ENCODE measurements around the gene GMDS. TPM values are rescaled to one million over a fixed set of nuclear protein-coding genes. Genes with fewer than 3 reads are reported as not detected.

GMDS gene
- total and polyA plus RNA-seq, 2 donors (not counting 1 experiment from before 2014, with no cell fraction given), result 12.7 to 34.5 TPM

- H2AFZ ChIP-seq (ENCODE audit: low read length), result no peak overlapping the region
- H3K9ac ChIP-seq (ENCODE audit: insufficient read depth, low read length), result no peak overlapping the region
- TF ChIP-seq EZH2 (IDR thresholded peaks at IDR 0.05; ENCODE audit: low read length, missing control alignments) (no peak), CTCF (conservative IDR thresholded peaks at IDR 0.05 in 1 of 2, IDR thresholded peaks at IDR 0.05 in 1 of 2; ENCODE audit: low read depth in 1 of 2, low read length in 2 of 2) (no peak)
- no peaks in the 10 kb centered on the region for H3K9me3 ChIP-seq (ENCODE audit: control insufficient read depth, insufficient read depth, low read depth, low read length)
- no peaks in the 10 kb centered on the region for H3K79me2 ChIP-seq (ENCODE audit: control insufficient read depth, insufficient read depth, low read length)
- H3K4me1 ChIP-seq (ENCODE audit: control insufficient read depth, extremely low read depth, insufficient read depth, low read length), result no peaks in the 10 kb centered on the region
- no peak overlapping the region for H3K4me3 ChIP-seq (replicated peaks in 1 of 4; ENCODE audit: control extremely low read depth in 1 of 4, insufficient read depth in 1 of 4, low read depth in 3 of 4, low read length in 4 of 4)
- no peaks in the 10 kb centered on the region for H3K27me3 ChIP-seq (ENCODE audit: control insufficient read depth, insufficient read depth, low read length)
- H3K4me2 ChIP-seq (ENCODE audit: extremely low read depth, insufficient read depth, low read length), result no peak overlapping the region
- H3K36me3 ChIP-seq (ENCODE audit: control insufficient read depth, insufficient read depth, low read length), result no peaks in the 10 kb centered on the region
- H4K20me1 ChIP-seq (ENCODE audit: control insufficient read depth, extremely low read depth, insufficient read depth, low read length), result no peaks in the 10 kb centered on the region
- peak in 1 of 2 donors; percentile 40 for DNase-seq (ENCODE audit: low read depth in 2 of 2)
- H3K27ac ChIP-seq (ENCODE audit: insufficient read depth, low read length), result no peak overlapping the region
These were observed 515.7 kb downstream of the GMDS start for GRCh38 chr6:1729750-1730140.

- Histone ChIP-seq H3K4me3 (replicated peaks in 1 of 4; ENCODE audit: control extremely low read depth in 1 of 4, insufficient read depth in 1 of 4, low read depth in 3 of 4, low read length in 4 of 4) (no peak overlapping the region), H2AFZ (ENCODE audit: low read length) (no peak overlapping the region), H3K27me3 (ENCODE audit: control insufficient read depth, insufficient read depth, low read length) (no peaks in the 10 kb centered on the region), H3K9me3 (ENCODE audit: control insufficient read depth, insufficient read depth, low read depth, low read length) (no peaks in the 10 kb centered on the region), H3K36me3 (ENCODE audit: control insufficient read depth, insufficient read depth, low read length) (no peaks in the 10 kb centered on the region), H3K79me2 (ENCODE audit: control insufficient read depth, insufficient read depth, low read length) (no peaks in the 10 kb centered on the region), H3K4me1 (ENCODE audit: control insufficient read depth, extremely low read depth, insufficient read depth, low read length) (no peaks in the 10 kb centered on the region), H3K4me2 (ENCODE audit: extremely low read depth, insufficient read depth, low read length) (no peak overlapping the region), H4K20me1 (ENCODE audit: control insufficient read depth, extremely low read depth, insufficient read depth, low read length) (no peaks in the 10 kb centered on the region), H3K9ac (ENCODE audit: insufficient read depth, low read length) (no peak overlapping the region), H3K27ac (ENCODE audit: insufficient read depth, low read length) (no peak overlapping the region)
- no peak for TF ChIP-seq EZH2 (IDR thresholded peaks at IDR 0.05; ENCODE audit: low read length, missing control alignments)
- no peak for TF ChIP-seq CTCF (conservative IDR thresholded peaks at IDR 0.05 in 1 of 2, IDR thresholded peaks at IDR 0.05 in 1 of 2; ENCODE audit: low read depth in 1 of 2, low read length in 2 of 2)
- peak in 1 of 2 donors; percentile 23 for DNase-seq (ENCODE audit: low read depth in 2 of 2)
These were observed 516.2 kb downstream of the GMDS start for GRCh38 chr6:1729133-1729749.

- no peak overlapping the region for H3K4me3 ChIP-seq (replicated peaks in 1 of 4; ENCODE audit: control extremely low read depth in 1 of 4, insufficient read depth in 1 of 4, low read depth in 3 of 4, low read length in 4 of 4)
- H2AFZ ChIP-seq (ENCODE audit: low read length), result no peak overlapping the region
- no peaks in the 10 kb centered on the region for H4K20me1 ChIP-seq (ENCODE audit: control insufficient read depth, extremely low read depth, insufficient read depth, low read length)
- H3K9ac ChIP-seq (ENCODE audit: insufficient read depth, low read length), result no peak overlapping the region
- no peaks in the 10 kb centered on the region for H3K79me2 ChIP-seq (ENCODE audit: control insufficient read depth, insufficient read depth, low read length)
- TF ChIP-seq EZH2 (IDR thresholded peaks at IDR 0.05; ENCODE audit: low read length, missing control alignments), result no peak
- no peak for TF ChIP-seq CTCF (conservative IDR thresholded peaks at IDR 0.05 in 1 of 2, IDR thresholded peaks at IDR 0.05 in 1 of 2; ENCODE audit: low read depth in 1 of 2, low read length in 2 of 2)
- H3K27me3 ChIP-seq (ENCODE audit: control insufficient read depth, insufficient read depth, low read length), result no peaks in the 10 kb centered on the region
- H3K4me1 ChIP-seq (ENCODE audit: control insufficient read depth, extremely low read depth, insufficient read depth, low read length), result no peaks in the 10 kb centered on the region
- H3K9me3 ChIP-seq (ENCODE audit: control insufficient read depth, insufficient read depth, low read depth, low read length), result no peaks in the 10 kb centered on the region
- no peak overlapping the region for H3K4me2 ChIP-seq (ENCODE audit: extremely low read depth, insufficient read depth, low read length)
- no peaks in the 10 kb centered on the region for H3K36me3 ChIP-seq (ENCODE audit: control insufficient read depth, insufficient read depth, low read length)
- no peak for DNase-seq (ENCODE audit: low read depth in 2 of 2)
- H3K27ac ChIP-seq (ENCODE audit: insufficient read depth, low read length), result no peak overlapping the region
These were observed 519.0 kb downstream of the GMDS start for GRCh38 chr6:1726341-1726768.

Measured in fibroblast of lung (primary cell).